ENCODE data around the gene CCDC92.

DNA sequence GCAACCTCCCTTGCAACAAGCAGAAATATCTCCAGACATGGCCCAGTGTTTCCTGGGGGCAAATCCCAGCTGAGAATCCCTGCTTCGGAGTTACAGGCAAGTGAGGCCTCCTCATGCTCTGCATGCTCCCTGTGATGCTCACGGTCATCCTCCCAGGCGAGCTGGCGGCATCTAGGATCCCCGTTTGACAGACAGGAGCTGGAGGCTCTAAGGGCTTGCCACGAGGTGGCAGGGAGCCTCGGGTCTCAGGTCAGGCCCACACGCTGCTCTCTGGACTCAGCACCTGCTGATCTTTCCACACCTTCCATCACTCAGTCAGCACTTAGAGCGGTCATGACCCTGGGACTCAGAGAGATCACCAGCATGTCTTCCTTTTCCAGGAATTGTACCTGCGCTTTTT, 79.8 kb downstream of the CCDC92 start:
- TF ChIP-seq, protein P1, sequence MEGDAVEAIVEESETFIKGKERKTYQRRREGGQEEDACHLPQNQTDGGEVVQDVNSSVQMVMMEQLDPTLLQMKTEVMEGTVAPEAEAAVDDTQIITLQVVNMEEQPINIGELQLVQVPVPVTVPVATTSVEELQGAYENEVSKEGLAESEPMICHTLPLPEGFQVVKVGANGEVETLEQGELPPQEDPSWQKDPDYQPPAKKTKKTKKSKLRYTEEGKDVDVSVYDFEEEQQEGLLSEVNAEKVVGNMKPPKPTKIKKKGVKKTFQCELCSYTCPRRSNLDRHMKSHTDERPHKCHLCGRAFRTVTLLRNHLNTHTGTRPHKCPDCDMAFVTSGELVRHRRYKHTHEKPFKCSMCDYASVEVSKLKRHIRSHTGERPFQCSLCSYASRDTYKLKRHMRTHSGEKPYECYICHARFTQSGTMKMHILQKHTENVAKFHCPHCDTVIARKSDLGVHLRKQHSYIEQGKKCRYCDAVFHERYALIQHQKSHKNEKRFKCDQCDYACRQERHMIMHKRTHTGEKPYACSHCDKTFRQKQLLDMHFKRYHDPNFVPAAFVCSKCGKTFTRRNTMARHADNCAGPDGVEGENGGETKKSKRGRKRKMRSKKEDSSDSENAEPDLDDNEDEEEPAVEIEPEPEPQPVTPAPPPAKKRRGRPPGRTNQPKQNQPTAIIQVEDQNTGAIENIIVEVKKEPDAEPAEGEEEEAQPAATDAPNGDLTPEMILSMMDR (IDR thresholded peaks at IDR 0.05) = no peak
- TF ChIP-seq POLR2A (IDR thresholded peaks at IDR 0.05) = no peak
